ENCODE results near the gene COPB1.
"Not testable (repeated sequence)": the region's sequence is repeated elsewhere in the genome, so short reads cannot be mapped to it uniquely, and the experiment has no call there.

COPB1 gene, protein sequence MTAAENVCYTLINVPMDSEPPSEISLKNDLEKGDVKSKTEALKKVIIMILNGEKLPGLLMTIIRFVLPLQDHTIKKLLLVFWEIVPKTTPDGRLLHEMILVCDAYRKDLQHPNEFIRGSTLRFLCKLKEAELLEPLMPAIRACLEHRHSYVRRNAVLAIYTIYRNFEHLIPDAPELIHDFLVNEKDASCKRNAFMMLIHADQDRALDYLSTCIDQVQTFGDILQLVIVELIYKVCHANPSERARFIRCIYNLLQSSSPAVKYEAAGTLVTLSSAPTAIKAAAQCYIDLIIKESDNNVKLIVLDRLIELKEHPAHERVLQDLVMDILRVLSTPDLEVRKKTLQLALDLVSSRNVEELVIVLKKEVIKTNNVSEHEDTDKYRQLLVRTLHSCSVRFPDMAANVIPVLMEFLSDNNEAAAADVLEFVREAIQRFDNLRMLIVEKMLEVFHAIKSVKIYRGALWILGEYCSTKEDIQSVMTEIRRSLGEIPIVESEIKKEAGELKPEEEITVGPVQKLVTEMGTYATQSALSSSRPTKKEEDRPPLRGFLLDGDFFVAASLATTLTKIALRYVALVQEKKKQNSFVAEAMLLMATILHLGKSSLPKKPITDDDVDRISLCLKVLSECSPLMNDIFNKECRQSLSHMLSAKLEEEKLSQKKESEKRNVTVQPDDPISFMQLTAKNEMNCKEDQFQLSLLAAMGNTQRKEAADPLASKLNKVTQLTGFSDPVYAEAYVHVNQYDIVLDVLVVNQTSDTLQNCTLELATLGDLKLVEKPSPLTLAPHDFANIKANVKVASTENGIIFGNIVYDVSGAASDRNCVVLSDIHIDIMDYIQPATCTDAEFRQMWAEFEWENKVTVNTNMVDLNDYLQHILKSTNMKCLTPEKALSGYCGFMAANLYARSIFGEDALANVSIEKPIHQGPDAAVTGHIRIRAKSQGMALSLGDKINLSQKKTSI

GRCh38 chr11:14499560-14500180, at the start of gene COPB1:
Gene COPB1, minus strand, starts transcription at chr11:14499811. Its CDS starts 883 bp downstream, at chr11:14498928.
- peaks cover 30% of the 10 kb centered on the region for H3K4me1 Mint-ChIP-seq
- peak within 1 kb of the TSS; percentile 94 for H3K4me3 Mint-ChIP-seq
- H3K27ac Mint-ChIP-seq = peak within 1 kb of the TSS; percentile 98
- no peaks in the 10 kb centered on the region for H3K9me3 Mint-ChIP-seq
- ATAC-seq = peak; percentile 100
- peaks cover 27% of the 10 kb centered on the region for H3K36me3 Mint-ChIP-seq
- peak; percentile 82 to 95 for DNase-seq (ENCODE audit: low spot score in 2 of 2)

GRCh38 chr11:14547440-14547839, 47.8 kb upstream of the COPB1 start:
- peak overlapping the region; percentile 89 for H3K27ac Mint-ChIP-seq
- DNase-seq (ENCODE audit: low spot score in 2 of 2) (no peak), ATAC-seq (no peak)
- no peak overlapping the region for H3K4me3 Mint-ChIP-seq
- H3K36me3 Mint-ChIP-seq = peaks cover 11% of the 10 kb centered on the region
- peaks cover 35% of the 10 kb centered on the region for H3K4me1 Mint-ChIP-seq
- peaks cover 2% of the 10 kb centered on the region for H3K9me3 Mint-ChIP-seq

GRCh38 chr11:14546672-14547071, 47.1 kb upstream of the COPB1 start:
- peak; percentile 84 for ATAC-seq
- Mint-ChIP-seq H3K4me3 (no peak overlapping the region), H3K9me3 (peaks cover 2% of the 10 kb centered on the region), H3K27ac (peak overlapping the region; percentile 89), H3K36me3 (peaks cover 11% of the 10 kb centered on the region), H3K4me1 (peaks cover 39% of the 10 kb centered on the region)
- no peak for DNase-seq (ENCODE audit: low spot score in 2 of 2)

GRCh38 chr11:14544611-14545010, 45.0 kb upstream of the COPB1 start:
- peak overlapping the region; percentile 33 for H3K4me3 Mint-ChIP-seq
- H3K36me3 Mint-ChIP-seq = peaks cover 8% of the 10 kb centered on the region
- peaks cover 44% of the 10 kb centered on the region for H3K4me1 Mint-ChIP-seq
- DNase-seq (ENCODE audit: low spot score in 2 of 2) (no peak), ATAC-seq (peak; percentile 95)
- peak overlapping the region; percentile 89 for H3K27ac Mint-ChIP-seq
- peaks cover 2% of the 10 kb centered on the region for H3K9me3 Mint-ChIP-seq

GRCh38 chr11:14543260-14543659, 43.6 kb upstream of the COPB1 start:
- no peak overlapping the region for H3K4me3 Mint-ChIP-seq
- no peak overlapping the region for H3K27ac Mint-ChIP-seq
- DNase-seq (ENCODE audit: low spot score in 2 of 2) = no peak
- H3K9me3 Mint-ChIP-seq = peaks cover 2% of the 10 kb centered on the region
- ATAC-seq = no peak
- H3K36me3 Mint-ChIP-seq = peaks cover 6% of the 10 kb centered on the region
- peaks cover 44% of the 10 kb centered on the region for H3K4me1 Mint-ChIP-seq

DNA sequence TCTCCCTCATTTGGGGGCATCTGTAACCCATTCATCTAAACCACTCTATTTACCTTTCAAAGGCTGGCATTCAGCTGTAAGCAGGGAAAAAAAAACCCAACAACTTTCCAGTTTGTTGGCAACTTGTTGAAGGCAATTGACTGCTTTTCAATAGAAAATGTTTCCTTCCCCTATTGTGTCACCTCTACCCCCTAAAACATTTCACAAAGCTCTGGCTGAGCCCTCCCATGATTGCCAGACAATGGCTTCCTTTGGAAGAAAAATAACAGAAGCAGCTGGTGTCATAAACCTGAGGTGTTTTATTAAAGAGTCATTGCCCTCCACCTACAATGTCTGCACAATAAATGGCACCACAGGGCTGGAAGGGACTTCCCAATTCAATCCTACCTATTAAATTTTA, 42.7 kb upstream of the COPB1 start:
- no peak for ATAC-seq
- H3K27ac Mint-ChIP-seq = no peak overlapping the region
- peaks cover 6% of the 10 kb centered on the region for H3K36me3 Mint-ChIP-seq
- DNase-seq (ENCODE audit: low spot score in 2 of 2) = no peak
- no peak overlapping the region for H3K4me3 Mint-ChIP-seq
- peaks cover 2% of the 10 kb centered on the region for H3K9me3 Mint-ChIP-seq
- H3K4me1 Mint-ChIP-seq = peaks cover 38% of the 10 kb centered on the region

GRCh38 chr11:14541192-14541947, 41.8 kb upstream of the COPB1 start:
- no peak for ATAC-seq
- Mint-ChIP-seq H3K4me1 (peaks cover 29% of the 10 kb centered on the region), H3K36me3 (peaks cover 6% of the 10 kb centered on the region), H3K27ac (no peak overlapping the region), H3K4me3 (no peak overlapping the region), H3K9me3 (peaks cover 2% of the 10 kb centered on the region)
- DNase-seq (ENCODE audit: low spot score in 2 of 2) = no peak

GRCh38 chr11:14539982-14540421, 40.4 kb upstream of the COPB1 start:
- H3K4me1 Mint-ChIP-seq = peaks cover 15% of the 10 kb centered on the region
- no peaks in the 10 kb centered on the region for H3K9me3 Mint-ChIP-seq
- no peak overlapping the region for H3K27ac Mint-ChIP-seq
- peaks cover 5% of the 10 kb centered on the region for H3K36me3 Mint-ChIP-seq
- H3K4me3 Mint-ChIP-seq = no peak overlapping the region
- DNase-seq (ENCODE audit: low spot score in 2 of 2) (no peak), ATAC-seq (no peak)

- DNase-seq (ENCODE audit: low spot score in 2 of 2) = no peak
- no peak overlapping the region for H3K27ac Mint-ChIP-seq
- peaks cover 10% of the 10 kb centered on the region for H3K4me1 Mint-ChIP-seq
- ATAC-seq = no peak
- H3K4me3 Mint-ChIP-seq = no peak overlapping the region
- no peaks in the 10 kb centered on the region for H3K36me3 Mint-ChIP-seq
- no peaks in the 10 kb centered on the region for H3K9me3 Mint-ChIP-seq
Measured at GRCh38 chr11:14538926-14539554, 39.4 kb upstream of the COPB1 start.

DNA sequence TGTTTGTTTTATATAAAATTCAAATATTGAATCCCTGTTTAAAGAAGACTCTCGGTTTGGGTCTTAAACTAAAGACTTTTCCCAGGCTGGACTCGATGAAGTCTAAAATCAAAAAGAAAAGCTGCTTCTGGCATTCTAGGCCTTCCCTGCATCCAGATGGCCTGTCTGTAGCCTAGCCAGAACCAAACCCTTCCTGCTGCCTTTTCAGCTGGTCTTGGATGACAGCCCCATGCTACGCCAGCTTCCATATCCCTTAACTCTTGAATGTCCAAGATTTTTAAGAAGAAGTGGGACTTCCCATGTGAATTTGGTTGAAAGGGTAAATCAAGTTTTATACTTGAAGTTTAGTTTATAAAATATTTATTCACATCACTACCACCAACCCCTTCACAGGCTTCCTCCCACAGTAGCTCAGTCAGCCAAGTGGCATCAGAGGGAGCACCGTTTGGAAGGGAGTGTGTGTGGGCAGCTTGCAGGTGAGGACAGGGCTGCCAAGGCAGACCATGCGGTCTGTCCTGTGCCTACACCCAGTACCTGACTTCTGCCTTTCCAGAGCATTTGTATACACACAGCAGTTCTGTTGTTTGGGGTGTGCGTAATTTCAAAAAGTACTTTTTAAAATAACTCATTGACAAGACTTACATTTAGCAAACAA, 38.8 kb upstream of the COPB1 start:
- Mint-ChIP-seq H3K27ac (peak overlapping the region; percentile 68), H3K36me3 (no peaks in the 10 kb centered on the region), H3K4me1 (peaks cover 10% of the 10 kb centered on the region), H3K4me3 (no peak overlapping the region), H3K9me3 (no peaks in the 10 kb centered on the region)
- DNase-seq (ENCODE audit: low spot score in 2 of 2) (no peak), ATAC-seq (no peak)

GRCh38 chr11:14537134-14537599, 37.6 kb upstream of the COPB1 start:
- ATAC-seq = peak; percentile 86
- peak overlapping the region; percentile 36 for H3K4me3 Mint-ChIP-seq

GRCh38 chr11:14535166-14535565, 35.6 kb upstream of the COPB1 start:
- not testable (repeated sequence) for H3K4me1 Mint-ChIP-seq; H3K36me3 Mint-ChIP-seq; H3K9me3 Mint-ChIP-seq; ATAC-seq; H3K27ac Mint-ChIP-seq; DNase-seq (ENCODE audit: low spot score in 2 of 2); H3K4me3 Mint-ChIP-seq

More at GRCh38 chr11:14537134-14537599, 37.6 kb upstream of the COPB1 start:
- peak overlapping the region; percentile 68 for H3K27ac Mint-ChIP-seq
- peak in 1 of 2 donors; percentile 15 for DNase-seq (ENCODE audit: low spot score in 2 of 2)
- peaks cover 7% of the 10 kb centered on the region for H3K4me1 Mint-ChIP-seq
- no peaks in the 10 kb centered on the region for H3K36me3 Mint-ChIP-seq
- no peaks in the 10 kb centered on the region for H3K9me3 Mint-ChIP-seq

DNA sequence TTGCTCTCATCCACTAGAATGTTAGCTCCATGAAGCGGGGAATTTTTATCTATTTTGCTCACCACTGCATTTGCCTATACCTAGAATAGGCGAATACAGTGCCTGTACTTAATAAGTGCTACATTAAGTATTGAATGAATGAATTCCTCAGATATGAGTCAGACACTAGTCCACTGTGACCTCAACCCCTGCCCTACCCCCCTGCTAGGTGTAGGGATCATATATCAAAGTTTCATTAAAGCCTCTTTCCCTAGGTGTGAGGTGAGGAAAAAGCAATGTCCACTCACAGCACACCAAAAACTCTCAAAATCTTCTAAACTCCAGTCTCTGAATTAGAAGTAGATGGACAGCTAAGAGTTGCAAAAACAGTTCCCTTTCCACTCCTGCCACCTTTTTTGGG, 30.3 kb upstream of the COPB1 start:
- ATAC-seq = no peak

DNA sequence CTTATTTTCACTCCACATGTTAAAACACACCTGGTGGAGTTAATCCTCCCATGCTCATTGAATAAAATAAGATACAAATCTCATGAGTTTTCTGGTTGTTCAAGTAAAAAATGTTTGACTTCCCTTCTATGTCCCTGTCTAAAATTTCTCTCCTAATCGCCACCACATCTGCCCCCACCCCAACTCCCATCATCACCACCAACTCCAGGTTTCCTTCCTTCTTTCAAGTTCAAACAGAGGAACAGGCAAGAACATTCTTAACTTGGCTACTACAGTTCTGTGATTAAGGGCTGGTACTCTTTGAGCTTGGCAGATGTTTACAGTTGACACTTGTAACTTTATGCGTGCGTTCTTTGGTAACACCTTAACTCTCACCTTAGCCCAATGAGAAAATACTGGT, 29.7 kb upstream of the COPB1 start:
- ATAC-seq = no peak
- no peaks in the 10 kb centered on the region for H3K36me3 Mint-ChIP-seq
- no peak overlapping the region for H3K4me3 Mint-ChIP-seq
- H3K9me3 Mint-ChIP-seq = no peaks in the 10 kb centered on the region
- no peak overlapping the region for H3K27ac Mint-ChIP-seq
- H3K4me1 Mint-ChIP-seq = no peaks in the 10 kb centered on the region
- no peak for DNase-seq (ENCODE audit: low spot score in 2 of 2)

More for the DNA sequence above, 30.3 kb upstream of the COPB1 start:
- DNase-seq (ENCODE audit: low spot score in 2 of 2) = no peak
- Mint-ChIP-seq H3K36me3 (no peaks in the 10 kb centered on the region), H3K27ac (no peak overlapping the region), H3K4me3 (no peak overlapping the region), H3K4me1 (no peaks in the 10 kb centered on the region), H3K9me3 (no peaks in the 10 kb centered on the region)
